Activated naive CD8-positive, alpha-beta T cell (primary cell): Measurements from ENCODE around the gene TMEM242.

Experiments used
- H3K27ac Mint-ChIP-seq: one replicate; pipeline ENCODE4 v1.8.0; 2021; ENCODE audit warnings: mixed read lengths
- H3K27me3 Mint-ChIP-seq: one replicate; pipeline ENCODE4 v1.8.0; 2021; ENCODE audit warnings: mixed read lengths
- H3K36me3 Mint-ChIP-seq: one replicate; pipeline ENCODE4 v1.8.0; 2021; ENCODE audit warnings: mixed read lengths
- H3K4me1 Mint-ChIP-seq: one replicate; pipeline ENCODE4 v1.8.0; 2021; ENCODE audit warnings: low read depth, mixed read lengths
- H3K4me3 Mint-ChIP-seq: one replicate; pipeline ENCODE4 v1.8.0; 2021; ENCODE audit warnings: mild to moderate bottlenecking, mixed read lengths
- H3K9me3 Mint-ChIP-seq: one replicate; pipeline ENCODE4 v1.8.0; 2021; ENCODE audit warnings: low read depth, mixed read lengths

TMEM242 gene

GRCh38 chr6:157307661-157308060, 15.7 kb downstream of the TMEM242 start:
- Mint-ChIP-seq H3K36me3 (peaks cover 10% of the 10 kb centered on the region), H3K4me1 (no peaks in the 10 kb centered on the region), H3K9me3 (no peaks in the 10 kb centered on the region), H3K27ac (no peak overlapping the region), H3K4me3 (no peak overlapping the region), H3K27me3 (no peaks in the 10 kb centered on the region)

GRCh38 chr6:157305670-157306653, 17.4 kb downstream of the TMEM242 start:
- Mint-ChIP-seq H3K36me3 (peaks cover 10% of the 10 kb centered on the region), H3K4me3 (no peak overlapping the region), H3K27me3 (no peaks in the 10 kb centered on the region), H3K9me3 (no peaks in the 10 kb centered on the region), H3K4me1 (no peaks in the 10 kb centered on the region), H3K27ac (no peak overlapping the region)

- H3K27ac Mint-ChIP-seq = no peak overlapping the region
- H3K4me1 Mint-ChIP-seq = no peaks in the 10 kb centered on the region
- no peaks in the 10 kb centered on the region for H3K27me3 Mint-ChIP-seq
- H3K36me3 Mint-ChIP-seq = peaks cover 15% of the 10 kb centered on the region
- no peak overlapping the region for H3K4me3 Mint-ChIP-seq
- no peaks in the 10 kb centered on the region for H3K9me3 Mint-ChIP-seq
Observed at GRCh38 chr6:157304899-157305663, 18.2 kb downstream of the TMEM242 start.

GRCh38 chr6:157302736-157303135, 20.6 kb downstream of the TMEM242 start:
- Mint-ChIP-seq H3K4me3 (no peak overlapping the region), H3K4me1 (peaks cover 2% of the 10 kb centered on the region), H3K27ac (no peak overlapping the region), H3K27me3 (no peaks in the 10 kb centered on the region), H3K9me3 (no peaks in the 10 kb centered on the region), H3K36me3 (peaks cover 21% of the 10 kb centered on the region)

GRCh38 chr6:157300436-157300835, 22.9 kb downstream of the TMEM242 start:
- peaks cover 21% of the 10 kb centered on the region for H3K36me3 Mint-ChIP-seq
- H3K27ac Mint-ChIP-seq = no peak overlapping the region
- H3K4me1 Mint-ChIP-seq = peaks cover 2% of the 10 kb centered on the region
- no peaks in the 10 kb centered on the region for H3K27me3 Mint-ChIP-seq
- H3K9me3 Mint-ChIP-seq = no peaks in the 10 kb centered on the region
- H3K4me3 Mint-ChIP-seq = no peak overlapping the region

GRCh38 chr6:157300006-157300405, 23.3 kb downstream of the TMEM242 start:
- H3K36me3 Mint-ChIP-seq = peaks cover 21% of the 10 kb centered on the region
- H3K27me3 Mint-ChIP-seq = no peaks in the 10 kb centered on the region
- no peaks in the 10 kb centered on the region for H3K9me3 Mint-ChIP-seq
- H3K4me3 Mint-ChIP-seq = no peak overlapping the region
- no peak overlapping the region for H3K27ac Mint-ChIP-seq
- peaks cover 2% of the 10 kb centered on the region for H3K4me1 Mint-ChIP-seq

GRCh38 chr6:157298216-157298724, 25.0 kb downstream of the TMEM242 start:
- peaks cover 19% of the 10 kb centered on the region for H3K36me3 Mint-ChIP-seq
- no peaks in the 10 kb centered on the region for H3K27me3 Mint-ChIP-seq
- H3K9me3 Mint-ChIP-seq = no peaks in the 10 kb centered on the region
- H3K4me3 Mint-ChIP-seq = no peak overlapping the region
- H3K4me1 Mint-ChIP-seq = peaks cover 3% of the 10 kb centered on the region
- H3K27ac Mint-ChIP-seq = no peak overlapping the region

GRCh38 chr6:157294654-157295053, 28.7 kb downstream of the TMEM242 start:
- no peaks in the 10 kb centered on the region for H3K9me3 Mint-ChIP-seq
- no peak overlapping the region for H3K27ac Mint-ChIP-seq
- peaks cover 9% of the 10 kb centered on the region for H3K4me1 Mint-ChIP-seq
- H3K27me3 Mint-ChIP-seq = no peaks in the 10 kb centered on the region
- peaks cover 15% of the 10 kb centered on the region for H3K36me3 Mint-ChIP-seq
- no peak overlapping the region for H3K4me3 Mint-ChIP-seq

GRCh38 chr6:157293780-157294179, 29.5 kb downstream of the TMEM242 start:
- Mint-ChIP-seq H3K4me1 (peaks cover 9% of the 10 kb centered on the region), H3K9me3 (no peaks in the 10 kb centered on the region), H3K27me3 (no peaks in the 10 kb centered on the region), H3K36me3 (peaks cover 13% of the 10 kb centered on the region), H3K27ac (no peak overlapping the region), H3K4me3 (no peak overlapping the region)

GRCh38 chr6:157292202-157292601, 31.1 kb downstream of the TMEM242 start:
- Mint-ChIP-seq H3K36me3 (peaks cover 9% of the 10 kb centered on the region), H3K9me3 (no peaks in the 10 kb centered on the region), H3K4me3 (no peak overlapping the region), H3K27ac (no peak overlapping the region), H3K27me3 (no peaks in the 10 kb centered on the region), H3K4me1 (peaks cover 8% of the 10 kb centered on the region)

GRCh38 chr6:157291356-157291755, 32.0 kb downstream of the TMEM242 start:
- Mint-ChIP-seq H3K4me1 (peaks cover 8% of the 10 kb centered on the region), H3K27ac (no peak overlapping the region), H3K36me3 (peaks cover 7% of the 10 kb centered on the region), H3K27me3 (no peaks in the 10 kb centered on the region), H3K4me3 (no peak overlapping the region), H3K9me3 (no peaks in the 10 kb centered on the region)

- H3K9me3 Mint-ChIP-seq = no peaks in the 10 kb centered on the region
- no peak overlapping the region for H3K27ac Mint-ChIP-seq
- H3K4me3 Mint-ChIP-seq = no peak overlapping the region
- H3K27me3 Mint-ChIP-seq = no peaks in the 10 kb centered on the region
- H3K4me1 Mint-ChIP-seq = peaks cover 8% of the 10 kb centered on the region
- peaks cover 7% of the 10 kb centered on the region for H3K36me3 Mint-ChIP-seq
Observed at GRCh38 chr6:157290797-157291196, 32.5 kb downstream of the TMEM242 start.

- H3K36me3 Mint-ChIP-seq = peaks cover 7% of the 10 kb centered on the region
- peaks cover 8% of the 10 kb centered on the region for H3K4me1 Mint-ChIP-seq
- H3K9me3 Mint-ChIP-seq = no peaks in the 10 kb centered on the region
- H3K27ac Mint-ChIP-seq = no peak overlapping the region
- H3K27me3 Mint-ChIP-seq = no peaks in the 10 kb centered on the region
- no peak overlapping the region for H3K4me3 Mint-ChIP-seq
Observed at GRCh38 chr6:157289764-157290163, 33.6 kb downstream of the TMEM242 start.

GRCh38 chr6:157288575-157288974, 34.7 kb downstream of the TMEM242 start:
- Mint-ChIP-seq H3K27me3 (no peaks in the 10 kb centered on the region), H3K4me1 (peaks cover 8% of the 10 kb centered on the region), H3K4me3 (no peak overlapping the region), H3K9me3 (no peaks in the 10 kb centered on the region), H3K27ac (no peak overlapping the region), H3K36me3 (peaks cover 7% of the 10 kb centered on the region)

GRCh38 chr6:157287923-157288322, 35.4 kb downstream of the TMEM242 start:
- H3K27ac Mint-ChIP-seq = no peak overlapping the region
- H3K36me3 Mint-ChIP-seq = peaks cover 7% of the 10 kb centered on the region
- peaks cover 5% of the 10 kb centered on the region for H3K4me1 Mint-ChIP-seq
- H3K9me3 Mint-ChIP-seq = no peaks in the 10 kb centered on the region
- no peaks in the 10 kb centered on the region for H3K27me3 Mint-ChIP-seq
- no peak overlapping the region for H3K4me3 Mint-ChIP-seq
